Measurements from ENCODE around the gene CACNA2D2.

CACNA2D2 gene

GRCh38 chr3:50395070-50395860 lies 108.2 kb downstream of the CACNA2D2 start:
- no peak for DNase-seq (ENCODE audit: low read depth in 2 of 2)

GRCh38 chr3:50393061-50393460 lies 110.4 kb downstream of the CACNA2D2 start:
- no peak for DNase-seq (ENCODE audit: low read depth in 2 of 2)

- DNase-seq (ENCODE audit: low read depth in 2 of 2), result no peak
Observed at GRCh38 chr3:50392101-50392715, 111.2 kb downstream of the CACNA2D2 start.

- DNase-seq (ENCODE audit: low read depth in 2 of 2), result no peak
Observed at GRCh38 chr3:50390508-50391224, 112.8 kb downstream of the CACNA2D2 start.

- DNase-seq (ENCODE audit: low read depth in 2 of 2), result no peak
Observed at GRCh38 chr3:50389414-50389767, 114.0 kb downstream of the CACNA2D2 start.

- no peak for DNase-seq (ENCODE audit: low read depth in 2 of 2)
Observed at GRCh38 chr3:50388720-50389413, 114.6 kb downstream of the CACNA2D2 start.

GRCh38 chr3:50388016-50388719 lies 115.3 kb downstream of the CACNA2D2 start:
- no peak for DNase-seq (ENCODE audit: low read depth in 2 of 2)

- no peak for DNase-seq (ENCODE audit: low read depth in 2 of 2)
Observed at GRCh38 chr3:50385754-50386153, 117.7 kb downstream of the CACNA2D2 start.

GRCh38 chr3:50383750-50384149 lies 119.7 kb downstream of the CACNA2D2 start:
- no peak for DNase-seq (ENCODE audit: low read depth in 2 of 2)

- no peak for DNase-seq (ENCODE audit: low read depth in 2 of 2)
Observed at GRCh38 chr3:50382722-50383121, 120.7 kb downstream of the CACNA2D2 start.

- no peak for DNase-seq (ENCODE audit: low read depth in 2 of 2)
Observed at GRCh38 chr3:50381383-50381782, 122.1 kb downstream of the CACNA2D2 start.

- no peak for DNase-seq (ENCODE audit: low read depth in 2 of 2)
Observed at GRCh38 chr3:50380405-50381085, 122.9 kb downstream of the CACNA2D2 start.

- DNase-seq (ENCODE audit: low read depth in 2 of 2), result no peak
Observed at GRCh38 chr3:50378757-50379156, 124.7 kb downstream of the CACNA2D2 start.

GRCh38 chr3:50378024-50378423 lies 125.4 kb downstream of the CACNA2D2 start:
- no peak for DNase-seq (ENCODE audit: low read depth in 2 of 2)

- DNase-seq (ENCODE audit: low read depth in 2 of 2), result no peak
Observed at GRCh38 chr3:50375258-50375931, 128.0 kb downstream of the CACNA2D2 start.

- DNase-seq (ENCODE audit: low read depth in 2 of 2), result no peak
Observed at GRCh38 chr3:50374363-50375257, 128.8 kb downstream of the CACNA2D2 start.

- no peak for DNase-seq (ENCODE audit: low read depth in 2 of 2)
Observed at GRCh38 chr3:50373146-50374051, 130.0 kb downstream of the CACNA2D2 start.

- no peak for DNase-seq (ENCODE audit: low read depth in 2 of 2)
Observed at GRCh38 chr3:50372349-50372748, 131.1 kb downstream of the CACNA2D2 start.
